GM12865 (cell line): ENCODE measurements around the gene PPP1R1B.
"Not testable (repeated sequence)": the region's sequence is repeated elsewhere in the genome, so short reads cannot be mapped to it uniquely, and the experiment has no call there.

Experiments
- DNase-seq: peaks from one replicate; pipeline ENCODE4 v3.0.0; 2010; ENCODE audit warnings: low read depth
- H3K4me3 ChIP-seq: 2 replicates; pipeline ENCODE4 v1.5.1; 2011; ENCODE audit warnings: mild to moderate bottlenecking, low read depth, low read length, control low read depth
- TF ChIP-seq, protein P1 (sequence below): IDR thresholded peaks from 2 replicates; pipeline ENCODE4 v1.5.1; 2011; ENCODE audit warnings: low read length, control low read depth, low read depth, inconsistent platforms; ENCODE audit not compliant: insufficient read depth; ENCODE audit errors: missing control alignments

Gene PPP1R1B

GRCh38 chr17:39582658-39583057 lies 44.1 kb upstream of the PPP1R1B start:
- no peak for DNase-seq
- no peak overlapping the region for H3K4me3 ChIP-seq
- TF ChIP-seq, protein P1, sequence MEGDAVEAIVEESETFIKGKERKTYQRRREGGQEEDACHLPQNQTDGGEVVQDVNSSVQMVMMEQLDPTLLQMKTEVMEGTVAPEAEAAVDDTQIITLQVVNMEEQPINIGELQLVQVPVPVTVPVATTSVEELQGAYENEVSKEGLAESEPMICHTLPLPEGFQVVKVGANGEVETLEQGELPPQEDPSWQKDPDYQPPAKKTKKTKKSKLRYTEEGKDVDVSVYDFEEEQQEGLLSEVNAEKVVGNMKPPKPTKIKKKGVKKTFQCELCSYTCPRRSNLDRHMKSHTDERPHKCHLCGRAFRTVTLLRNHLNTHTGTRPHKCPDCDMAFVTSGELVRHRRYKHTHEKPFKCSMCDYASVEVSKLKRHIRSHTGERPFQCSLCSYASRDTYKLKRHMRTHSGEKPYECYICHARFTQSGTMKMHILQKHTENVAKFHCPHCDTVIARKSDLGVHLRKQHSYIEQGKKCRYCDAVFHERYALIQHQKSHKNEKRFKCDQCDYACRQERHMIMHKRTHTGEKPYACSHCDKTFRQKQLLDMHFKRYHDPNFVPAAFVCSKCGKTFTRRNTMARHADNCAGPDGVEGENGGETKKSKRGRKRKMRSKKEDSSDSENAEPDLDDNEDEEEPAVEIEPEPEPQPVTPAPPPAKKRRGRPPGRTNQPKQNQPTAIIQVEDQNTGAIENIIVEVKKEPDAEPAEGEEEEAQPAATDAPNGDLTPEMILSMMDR = no peak

- not testable (repeated sequence) for H3K4me3 ChIP-seq, DNase-seq
Measured at GRCh38 chr17:39590180-39590579, 36.6 kb upstream of the PPP1R1B start.

GRCh38 chr17:39591958-39592954 lies 34.5 kb upstream of the PPP1R1B start:
- H3K4me3 ChIP-seq = no peak overlapping the region
- peak; percentile 49 for DNase-seq
- TF ChIP-seq, protein P1 = no peak

GRCh38 chr17:39593371-39593770 lies 33.4 kb upstream of the PPP1R1B start:
- TF ChIP-seq, protein P1 = no peak

DNA sequence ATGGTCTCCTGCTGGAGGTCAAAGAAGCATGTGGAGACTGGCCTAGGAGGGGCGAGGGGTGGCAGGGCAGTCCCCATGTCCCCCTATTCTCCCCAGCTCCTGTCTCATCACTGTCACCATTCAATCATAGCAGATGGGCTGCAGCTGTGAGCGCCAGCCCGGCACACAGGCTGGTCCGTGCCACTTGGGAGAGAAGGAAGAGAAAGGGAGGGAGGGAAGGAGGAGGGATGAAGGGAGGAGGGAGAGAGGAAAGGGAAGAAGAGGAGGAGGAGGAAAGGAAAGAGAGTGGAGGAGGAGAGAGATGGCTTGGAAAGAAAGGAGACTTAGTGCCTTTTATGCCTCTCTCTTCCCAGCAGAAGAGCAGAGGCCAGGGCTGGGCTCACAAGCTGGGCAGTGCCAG lies 31.5 kb upstream of the PPP1R1B start:
- no peak overlapping the region for H3K4me3 ChIP-seq
- no peak for DNase-seq
- TF ChIP-seq, protein P1 = no peak

More at GRCh38 chr17:39593371-39593770, 33.4 kb upstream of the PPP1R1B start:
- DNase-seq = no peak
- no peak overlapping the region for H3K4me3 ChIP-seq

GRCh38 chr17:39595928-39596510 lies 30.7 kb upstream of the PPP1R1B start:
- no peak for DNase-seq
- TF ChIP-seq, protein P1 = no peak
- H3K4me3 ChIP-seq = no peak overlapping the region

- TF ChIP-seq, protein P1 = no peak
- H3K4me3 ChIP-seq = no peak overlapping the region
- no peak for DNase-seq
Measured at GRCh38 chr17:39596543-39597267, 30.0 kb upstream of the PPP1R1B start.
